MG63 (cell line): Measurements from ENCODE around the gene PTPRE. TPM values are rescaled to one million over a fixed set of nuclear protein-coding genes. Genes with fewer than 3 reads are reported as not detected.
A peak's percentile ranks its signal among the peaks of the same experiment; 100 is the strongest.

Experiments
- DNase-seq: peaks from one replicate; pipeline ENCODE4 v3.0.0-alpha.2; 2020
- H3K27me3 ChIP-seq: fragments of 250-450 bp; sonication (Bioruptor Pico); 2 replicates; pipeline ENCODE4 v1.5.1; 2020; ENCODE audit warnings: mild to moderate bottlenecking, moderate library complexity
- H3K36me3 ChIP-seq: fragments of 250-450 bp; sonication (Bioruptor Pico); 2 replicates; pipeline ENCODE4 v1.5.1; 2020; ENCODE audit warnings: mild to moderate bottlenecking, moderate library complexity
- H3K4me3 ChIP-seq: fragments of 250-450 bp; sonication (Bioruptor Pico); 2 replicates; pipeline ENCODE4 v1.5.1; 2020; ENCODE audit warnings: mild to moderate bottlenecking, moderate library complexity
- H3K9me3 ChIP-seq: fragments of 250-450 bp; sonication (Bioruptor Pico); 2 replicates; pipeline ENCODE4 v1.5.1; 2020; ENCODE audit warnings: mild to moderate bottlenecking, moderate library complexity
- total RNA-seq: library from RNA; depleted of rRNA; stranded (reverse); fragments of >200 nt; shearing (Covaris generic); gene quantifications from 2 replicates; pipeline ENCODE4 v1.2.3, GENCODE V29; 2014; ENCODE audit warnings: low replicate concordance

PTPRE gene
- total RNA-seq, 1 experiment from 2014 or later = 0.86 TPM

GRCh38 chr10:127992376-127992775 lies 85.5 kb downstream of the PTPRE start:
- H3K27me3 ChIP-seq = no peaks in the 10 kb centered on the region
- DNase-seq = no peak
- H3K4me3 ChIP-seq = no peak overlapping the region
- H3K36me3 ChIP-seq = no peaks in the 10 kb centered on the region
- H3K9me3 ChIP-seq = no peaks in the 10 kb centered on the region

GRCh38 chr10:127993056-127993690 lies 86.3 kb downstream of the PTPRE start:
- no peaks in the 10 kb centered on the region for H3K9me3 ChIP-seq
- H3K4me3 ChIP-seq = no peak overlapping the region
- H3K36me3 ChIP-seq = no peaks in the 10 kb centered on the region
- DNase-seq = no peak
- no peaks in the 10 kb centered on the region for H3K27me3 ChIP-seq

GRCh38 chr10:127995939-127996338 lies 89.0 kb downstream of the PTPRE start:
- Histone ChIP-seq H3K36me3 (no peaks in the 10 kb centered on the region), H3K9me3 (no peaks in the 10 kb centered on the region), H3K4me3 (no peak overlapping the region), H3K27me3 (no peaks in the 10 kb centered on the region; the same call in 1 of the 2 replicates)
- no peak for DNase-seq

- H3K9me3 ChIP-seq = no peaks in the 10 kb centered on the region
- no peak overlapping the region for H3K4me3 ChIP-seq
- no peaks in the 10 kb centered on the region for H3K36me3 ChIP-seq
- no peaks in the 10 kb centered on the region; the same call in 1 of the 2 replicates for H3K27me3 ChIP-seq
- no peak for DNase-seq
Observed at GRCh38 chr10:127996586-127996985, 89.7 kb downstream of the PTPRE start.

GRCh38 chr10:127997271-127997670 lies 90.4 kb downstream of the PTPRE start:
- H3K36me3 ChIP-seq = no peaks in the 10 kb centered on the region
- no peaks in the 10 kb centered on the region for H3K9me3 ChIP-seq
- no peak for DNase-seq
- H3K4me3 ChIP-seq = no peak overlapping the region
- H3K27me3 ChIP-seq = no peaks in the 10 kb centered on the region; the same call in 1 of the 2 replicates

GRCh38 chr10:127997937-127998336 lies 91.0 kb downstream of the PTPRE start:
- Histone ChIP-seq H3K4me3 (no peak overlapping the region), H3K9me3 (no peaks in the 10 kb centered on the region), H3K27me3 (no peaks in the 10 kb centered on the region; the same call in 1 of the 2 replicates), H3K36me3 (no peaks in the 10 kb centered on the region)
- no peak for DNase-seq

GRCh38 chr10:127998501-127999144 lies 91.7 kb downstream of the PTPRE start:
- Histone ChIP-seq H3K9me3 (no peaks in the 10 kb centered on the region), H3K27me3 (no peaks in the 10 kb centered on the region; the same call in 1 of the 2 replicates), H3K4me3 (no peak overlapping the region), H3K36me3 (no peaks in the 10 kb centered on the region)
- no peak for DNase-seq

- no peak for DNase-seq
- H3K9me3 ChIP-seq = no peaks in the 10 kb centered on the region
- no peaks in the 10 kb centered on the region; the same call in 1 of the 2 replicates for H3K27me3 ChIP-seq
- no peak overlapping the region for H3K4me3 ChIP-seq
- no peaks in the 10 kb centered on the region for H3K36me3 ChIP-seq
Observed at GRCh38 chr10:127999297-128000129, 92.6 kb downstream of the PTPRE start.

- no peaks in the 10 kb centered on the region for H3K9me3 ChIP-seq
- H3K27me3 ChIP-seq = no peaks in the 10 kb centered on the region; the same call in 1 of the 2 replicates
- H3K36me3 ChIP-seq = no peaks in the 10 kb centered on the region
- DNase-seq = peak; percentile 84
- H3K4me3 ChIP-seq = no peak overlapping the region
Observed at GRCh38 chr10:128000471-128001362, 93.8 kb downstream of the PTPRE start.

- H3K36me3 ChIP-seq = no peaks in the 10 kb centered on the region
- no peaks in the 10 kb centered on the region for H3K9me3 ChIP-seq
- no peak overlapping the region for H3K4me3 ChIP-seq
- no peaks in the 10 kb centered on the region; the same call in 1 of the 2 replicates for H3K27me3 ChIP-seq
- no peak for DNase-seq
Observed at GRCh38 chr10:128001363-128001745, 94.5 kb downstream of the PTPRE start.

- no peaks in the 10 kb centered on the region for H3K9me3 ChIP-seq
- DNase-seq = no peak
Observed at GRCh38 chr10:128001849-128002248, 94.9 kb downstream of the PTPRE start.

GRCh38 chr10:128003521-128003920 lies 96.6 kb downstream of the PTPRE start:
- no peak overlapping the region for H3K4me3 ChIP-seq
- H3K36me3 ChIP-seq = no peaks in the 10 kb centered on the region
- H3K27me3 ChIP-seq = no peaks in the 10 kb centered on the region; the same call in 1 of the 2 replicates
- no peaks in the 10 kb centered on the region for H3K9me3 ChIP-seq
- no peak for DNase-seq

More at GRCh38 chr10:128001849-128002248, 94.9 kb downstream of the PTPRE start:
- Histone ChIP-seq H3K36me3 (no peaks in the 10 kb centered on the region), H3K4me3 (no peak overlapping the region), H3K27me3 (no peaks in the 10 kb centered on the region; the same call in 1 of the 2 replicates)

- Histone ChIP-seq H3K27me3 (no peaks in the 10 kb centered on the region), H3K36me3 (no peaks in the 10 kb centered on the region), H3K4me3 (no peak overlapping the region)
Observed at GRCh38 chr10:128005858-128006257, 99.0 kb downstream of the PTPRE start.

GRCh38 chr10:128007056-128007455 lies 100.2 kb downstream of the PTPRE start:
- DNase-seq = no peak
- Histone ChIP-seq H3K27me3 (no peaks in the 10 kb centered on the region), H3K9me3 (no peaks in the 10 kb centered on the region), H3K36me3 (no peaks in the 10 kb centered on the region), H3K4me3 (no peak overlapping the region)

More at GRCh38 chr10:128005858-128006257, 99.0 kb downstream of the PTPRE start:
- H3K9me3 ChIP-seq = no peaks in the 10 kb centered on the region
- no peak for DNase-seq

GRCh38 chr10:128007971-128008370 lies 101.1 kb downstream of the PTPRE start:
- H3K36me3 ChIP-seq = no peaks in the 10 kb centered on the region
- DNase-seq = no peak
- no peaks in the 10 kb centered on the region for H3K9me3 ChIP-seq
- no peaks in the 10 kb centered on the region for H3K27me3 ChIP-seq
- no peak overlapping the region for H3K4me3 ChIP-seq

- Histone ChIP-seq H3K9me3 (no peaks in the 10 kb centered on the region), H3K27me3 (no peaks in the 10 kb centered on the region), H3K36me3 (no peaks in the 10 kb centered on the region), H3K4me3 (no peak overlapping the region)
- DNase-seq = no peak
Observed at GRCh38 chr10:128008521-128009250, 101.8 kb downstream of the PTPRE start.
